ENCODE measurements around the gene MACROD2. TPM values are rescaled to one million over a fixed set of nuclear protein-coding genes. Genes with fewer than 3 reads are reported as not detected.
A peak's percentile ranks its signal among the peaks of the same experiment; 100 is the strongest.

The MACROD2 gene
- total RNA-seq, 2 experiments from 2014 or later: not detected

- ChIA-PET CTCF (no interaction called here), POLR2A (no interaction called here)
- intact Hi-C loops (cut with micrococcal nuclease): no loop called here
- no peak overlapping the region for H3K27ac Mint-ChIP-seq
- no peak for DNase-seq
- no peaks in the 10 kb centered on the region for H3K9me3 Mint-ChIP-seq
- H3K4me1 Mint-ChIP-seq (ENCODE audit: low read depth): no peaks in the 10 kb centered on the region
- no peak overlapping the region for H3K4me3 Mint-ChIP-seq
- H3K27me3 Mint-ChIP-seq: no peaks in the 10 kb centered on the region
- no peaks in the 10 kb centered on the region for H3K36me3 Mint-ChIP-seq
These were observed 1708.0 kb downstream of the MACROD2 start for GRCh38 chr20:15703171-15703911.

- no peaks in the 10 kb centered on the region for H3K9me3 Mint-ChIP-seq
- DNase-seq: no peak
- intact Hi-C loops (cut with micrococcal nuclease): loop anchor here (5.0 kb wide), 2 partner anchors 771 to 1056 kb away; no protein-coding TSS in a partner anchor
- no peaks in the 10 kb centered on the region for H3K27me3 Mint-ChIP-seq
- H3K36me3 Mint-ChIP-seq: no peaks in the 10 kb centered on the region
- ChIA-PET CTCF (no interaction called here), POLR2A (no interaction called here)
- no peaks in the 10 kb centered on the region for H3K4me1 Mint-ChIP-seq (ENCODE audit: low read depth)
- no peak overlapping the region for H3K27ac Mint-ChIP-seq
- H3K4me3 Mint-ChIP-seq: no peak overlapping the region
These were observed 1710.7 kb downstream of the MACROD2 start for GRCh38 chr20:15705975-15706374.

GRCh38 chr20:15706719-15707118 lies 1711.4 kb downstream of the MACROD2 start:
- no peaks in the 10 kb centered on the region for H3K27me3 Mint-ChIP-seq
- no peaks in the 10 kb centered on the region for H3K36me3 Mint-ChIP-seq
- no peaks in the 10 kb centered on the region for H3K9me3 Mint-ChIP-seq
- intact Hi-C loops (cut with micrococcal nuclease): loop anchor here (5.0 kb wide), 2 partner anchors 771 to 1056 kb away; no protein-coding TSS in a partner anchor
- DNase-seq: no peak
- ChIA-PET CTCF (no interaction called here), POLR2A (no interaction called here)
- no peak overlapping the region for H3K27ac Mint-ChIP-seq
- no peak overlapping the region for H3K4me3 Mint-ChIP-seq
- H3K4me1 Mint-ChIP-seq (ENCODE audit: low read depth): no peaks in the 10 kb centered on the region

GRCh38 chr20:15708984-15709598 lies 1713.8 kb downstream of the MACROD2 start:
- CTCF ChIA-PET: interaction anchor here (0.8 to 2.0 kb wide), 6 partner anchors 9 to 1052 kb away, joined by 3 to 7 read pairs (median 6); no protein-coding TSS in a partner anchor
- peak; percentile 52 for DNase-seq
- POLR2A ChIA-PET: no interaction called here
- no peak overlapping the region for H3K4me3 Mint-ChIP-seq
- H3K36me3 Mint-ChIP-seq: no peaks in the 10 kb centered on the region
- intact Hi-C loops (cut with micrococcal nuclease): loop anchor here (5.0 kb wide), 2 partner anchors 768 to 1053 kb away; no protein-coding TSS in a partner anchor
- H3K27me3 Mint-ChIP-seq: no peaks in the 10 kb centered on the region
- no peak overlapping the region for H3K27ac Mint-ChIP-seq
- H3K4me1 Mint-ChIP-seq (ENCODE audit: low read depth): no peaks in the 10 kb centered on the region
- H3K9me3 Mint-ChIP-seq: no peaks in the 10 kb centered on the region

- Mint-ChIP-seq H3K27me3 (no peaks in the 10 kb centered on the region), H3K9me3 (no peaks in the 10 kb centered on the region), H3K4me3 (no peak overlapping the region), H3K36me3 (no peaks in the 10 kb centered on the region), H3K4me1 (ENCODE audit: low read depth) (no peaks in the 10 kb centered on the region), H3K27ac (no peak overlapping the region)
- CTCF ChIA-PET: no interaction called here
- DNase-seq: no peak
- intact Hi-C loops (cut with micrococcal nuclease): no loop called here
- POLR2A ChIA-PET: no interaction called here
These were observed 1715.3 kb downstream of the MACROD2 start for GRCh38 chr20:15710636-15711035.

- ChIA-PET CTCF (no interaction called here), POLR2A (no interaction called here)
- DNase-seq: no peak
- no peak overlapping the region for H3K4me3 Mint-ChIP-seq
- no peak overlapping the region for H3K27ac Mint-ChIP-seq
- H3K4me1 Mint-ChIP-seq (ENCODE audit: low read depth): no peaks in the 10 kb centered on the region
- no peaks in the 10 kb centered on the region for H3K36me3 Mint-ChIP-seq
- intact Hi-C loops (cut with micrococcal nuclease): no loop called here
- H3K27me3 Mint-ChIP-seq: no peaks in the 10 kb centered on the region
- H3K9me3 Mint-ChIP-seq: no peaks in the 10 kb centered on the region
These were observed 1715.9 kb downstream of the MACROD2 start for GRCh38 chr20:15711177-15711576.

- Mint-ChIP-seq H3K36me3 (no peaks in the 10 kb centered on the region), H3K4me3 (no peak overlapping the region), H3K4me1 (ENCODE audit: low read depth) (no peaks in the 10 kb centered on the region), H3K27me3 (no peaks in the 10 kb centered on the region), H3K27ac (no peak overlapping the region), H3K9me3 (no peaks in the 10 kb centered on the region)
- intact Hi-C loops (cut with micrococcal nuclease): no loop called here
- ChIA-PET CTCF (no interaction called here), POLR2A (no interaction called here)
- DNase-seq: no peak
These were observed 1720.9 kb downstream of the MACROD2 start for GRCh38 chr20:15716256-15716655.

- H3K4me1 Mint-ChIP-seq (ENCODE audit: low read depth): no peaks in the 10 kb centered on the region
- intact Hi-C loops (cut with micrococcal nuclease): no loop called here
- ChIA-PET POLR2A (no interaction called here), CTCF (no interaction called here)
- no peaks in the 10 kb centered on the region for H3K27me3 Mint-ChIP-seq
- H3K9me3 Mint-ChIP-seq: peaks cover 15% of the 10 kb centered on the region
- no peaks in the 10 kb centered on the region for H3K36me3 Mint-ChIP-seq
- DNase-seq: no peak
- H3K4me3 Mint-ChIP-seq: no peak overlapping the region
- no peak overlapping the region for H3K27ac Mint-ChIP-seq
These were observed 1731.1 kb downstream of the MACROD2 start for GRCh38 chr20:15726416-15726815.

GRCh38 chr20:15734052-15734451 lies 1738.7 kb downstream of the MACROD2 start:
- no peak overlapping the region for H3K4me3 Mint-ChIP-seq
- H3K27ac Mint-ChIP-seq: no peak overlapping the region
- no peaks in the 10 kb centered on the region for H3K36me3 Mint-ChIP-seq
- intact Hi-C loops (cut with micrococcal nuclease): no loop called here
- ChIA-PET POLR2A (no interaction called here), CTCF (no interaction called here)
- peaks cover 12% of the 10 kb centered on the region for H3K9me3 Mint-ChIP-seq
- no peak for DNase-seq
- H3K27me3 Mint-ChIP-seq: no peaks in the 10 kb centered on the region
- no peaks in the 10 kb centered on the region for H3K4me1 Mint-ChIP-seq (ENCODE audit: low read depth)

GRCh38 chr20:15739035-15739434 lies 1743.7 kb downstream of the MACROD2 start:
- Mint-ChIP-seq H3K27ac (no peak overlapping the region), H3K4me3 (no peak overlapping the region), H3K4me1 (ENCODE audit: low read depth) (no peaks in the 10 kb centered on the region), H3K36me3 (no peaks in the 10 kb centered on the region), H3K9me3 (peaks cover 1% of the 10 kb centered on the region), H3K27me3 (no peaks in the 10 kb centered on the region)
- intact Hi-C loops (cut with micrococcal nuclease): no loop called here
- no peak for DNase-seq
- ChIA-PET CTCF (no interaction called here), POLR2A (no interaction called here)

GRCh38 chr20:15740046-15740775 lies 1744.9 kb downstream of the MACROD2 start:
- no peaks in the 10 kb centered on the region for H3K27me3 Mint-ChIP-seq
- no peaks in the 10 kb centered on the region for H3K4me1 Mint-ChIP-seq (ENCODE audit: low read depth)
- H3K9me3 Mint-ChIP-seq: peaks cover 2% of the 10 kb centered on the region
- intact Hi-C loops (cut with micrococcal nuclease): no loop called here
- H3K27ac Mint-ChIP-seq: no peak overlapping the region
- H3K36me3 Mint-ChIP-seq: no peaks in the 10 kb centered on the region
- POLR2A ChIA-PET: no interaction called here
- no peak overlapping the region for H3K4me3 Mint-ChIP-seq
- CTCF ChIA-PET: no interaction called here
- DNase-seq: no peak

- no peak for DNase-seq
- H3K4me1 Mint-ChIP-seq (ENCODE audit: low read depth): no peaks in the 10 kb centered on the region
- no peaks in the 10 kb centered on the region for H3K27me3 Mint-ChIP-seq
- ChIA-PET CTCF (no interaction called here), POLR2A (no interaction called here)
- intact Hi-C loops (cut with micrococcal nuclease): no loop called here
- peaks cover 3% of the 10 kb centered on the region for H3K9me3 Mint-ChIP-seq
- no peak overlapping the region for H3K4me3 Mint-ChIP-seq
- H3K27ac Mint-ChIP-seq: no peak overlapping the region
- H3K36me3 Mint-ChIP-seq: no peaks in the 10 kb centered on the region
These were observed 1746.8 kb downstream of the MACROD2 start for GRCh38 chr20:15742087-15742486.
